Activated CD4-positive, CD25-positive, alpha-beta regulatory T cell treated with anti-CD3 and anti-CD28 coated beads, Interleukin-2, amount 50 U/mL, for 24 hours (primary cell): ENCODE results near the gene GLI3.
A peak's percentile ranks its signal among the peaks of the same experiment; 100 is the strongest.

ENCODE experiments used
- ATAC-seq, 2 donors: fragments of 150-1000 bp; cut with Tn5 transposase; one replicate each; pipeline ENCODE4 v1.10.0; 2021; ENCODE audit warnings: mild to moderate bottlenecking in 1 of 2, moderate library complexity in 1 of 2

Gene GLI3

DNA sequence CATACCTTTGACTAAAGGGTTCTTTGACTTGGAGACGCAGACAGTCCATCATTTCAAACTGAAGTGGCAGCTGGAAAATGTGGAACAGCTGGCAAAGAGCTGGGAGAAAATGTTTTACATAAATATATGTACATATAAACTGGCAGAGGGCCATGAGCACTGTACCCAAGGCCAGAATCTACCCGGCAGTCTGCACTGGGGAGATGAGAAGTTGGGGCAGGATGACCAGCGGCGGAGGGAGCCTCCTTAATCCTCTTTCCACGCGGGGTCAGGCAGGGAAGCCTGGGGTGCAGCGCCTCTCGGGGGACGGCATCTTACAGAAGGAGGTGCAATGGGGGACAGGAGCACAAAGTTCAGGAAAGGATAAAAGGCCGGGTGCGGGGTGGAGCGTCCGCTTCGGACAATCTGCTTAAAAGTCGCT is 1.3 kb downstream of the GLI3 start:
- no peak for ATAC-seq

DNA sequence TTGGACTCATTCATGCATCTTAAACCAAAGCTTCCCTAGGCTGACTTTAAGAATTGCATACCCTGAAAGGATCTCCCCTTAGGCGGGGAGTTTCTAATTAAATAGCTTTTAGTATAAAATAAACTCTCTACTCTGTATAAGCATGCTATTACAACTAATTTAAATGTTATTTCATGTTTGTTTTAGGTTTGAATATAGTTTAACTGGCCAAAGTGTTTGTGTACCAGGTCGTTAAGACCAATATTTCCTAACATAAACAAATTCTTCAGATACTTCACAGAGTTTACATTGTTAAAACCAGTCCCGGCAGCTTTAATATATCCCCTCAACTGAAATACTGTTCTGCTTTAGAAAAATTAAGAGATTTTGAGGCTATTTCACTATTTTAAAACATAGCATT is 2.3 kb downstream of the GLI3 start:
- ATAC-seq: no peak

DNA sequence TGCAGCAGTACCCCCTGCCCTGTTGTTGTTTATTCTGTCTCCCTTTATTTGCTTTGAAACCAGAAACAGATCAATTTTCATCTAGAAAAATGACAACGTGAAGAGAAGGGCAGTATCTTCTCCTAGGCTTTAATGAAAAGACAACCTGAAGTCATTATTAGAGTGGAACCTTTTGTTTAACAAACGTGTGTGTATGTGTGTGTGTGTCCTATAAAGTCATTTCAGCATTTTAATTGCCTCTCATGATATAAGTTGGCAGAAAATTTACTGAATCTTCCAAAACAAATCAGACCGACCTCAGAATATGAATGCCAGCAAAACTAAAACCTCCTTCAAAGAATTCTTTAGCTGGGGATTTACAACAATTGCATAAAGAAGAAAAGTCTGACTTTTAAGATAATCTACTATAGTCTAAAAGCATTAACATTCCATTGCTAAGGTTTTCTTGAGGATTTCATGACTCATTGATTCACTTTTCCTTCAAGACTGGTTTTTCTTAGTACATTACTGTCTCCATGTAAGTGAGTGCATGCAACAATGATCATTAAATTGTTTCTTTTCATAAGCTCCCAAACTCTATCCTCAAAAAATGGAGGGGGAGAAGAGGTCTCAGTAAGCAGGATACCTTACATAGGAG is 3.2 kb downstream of the GLI3 start:
- no peak for ATAC-seq

DNA sequence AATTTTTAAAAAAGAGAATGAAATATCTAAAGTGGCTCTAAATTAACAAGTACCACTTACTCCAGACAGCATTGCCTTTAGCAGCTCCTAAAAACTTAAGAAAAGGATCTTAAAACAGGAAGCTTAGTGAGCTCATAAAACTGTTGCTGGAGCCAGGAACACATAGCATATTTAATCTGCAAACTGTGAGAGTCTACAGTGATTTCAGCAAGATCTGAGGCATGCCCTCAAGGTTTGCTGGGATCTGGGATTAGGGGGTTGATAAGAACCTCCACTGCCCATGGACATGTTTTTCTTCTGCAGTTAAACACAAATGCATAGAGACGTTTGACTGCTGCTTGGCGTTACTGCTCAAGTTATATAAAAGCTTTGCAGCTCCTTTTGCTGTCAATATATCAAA is 3.8 kb downstream of the GLI3 start:
- no peak for ATAC-seq

DNA sequence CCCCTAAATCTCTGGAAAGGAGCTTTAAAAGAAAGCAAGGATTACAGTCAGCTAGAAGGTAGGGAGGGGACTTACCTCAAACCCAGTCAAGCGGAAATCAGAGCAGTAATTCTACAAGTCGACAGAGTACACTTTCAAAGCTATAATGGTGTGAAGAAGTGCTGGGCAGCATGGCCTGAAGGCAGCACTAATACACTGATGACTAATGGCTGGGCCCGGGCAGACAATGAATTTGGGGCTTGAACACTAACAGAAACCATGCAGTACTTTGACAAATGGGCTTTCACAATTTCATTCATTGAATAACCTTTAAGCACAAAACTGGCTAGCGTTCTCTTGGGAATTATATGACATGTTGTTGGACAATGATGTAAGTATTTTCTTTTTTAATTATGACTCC is 4.7 kb downstream of the GLI3 start:
- ATAC-seq: no peak

- no peak for ATAC-seq
Observed at GRCh38 chr7:42231043-42231787, 5.8 kb downstream of the GLI3 start.

DNA sequence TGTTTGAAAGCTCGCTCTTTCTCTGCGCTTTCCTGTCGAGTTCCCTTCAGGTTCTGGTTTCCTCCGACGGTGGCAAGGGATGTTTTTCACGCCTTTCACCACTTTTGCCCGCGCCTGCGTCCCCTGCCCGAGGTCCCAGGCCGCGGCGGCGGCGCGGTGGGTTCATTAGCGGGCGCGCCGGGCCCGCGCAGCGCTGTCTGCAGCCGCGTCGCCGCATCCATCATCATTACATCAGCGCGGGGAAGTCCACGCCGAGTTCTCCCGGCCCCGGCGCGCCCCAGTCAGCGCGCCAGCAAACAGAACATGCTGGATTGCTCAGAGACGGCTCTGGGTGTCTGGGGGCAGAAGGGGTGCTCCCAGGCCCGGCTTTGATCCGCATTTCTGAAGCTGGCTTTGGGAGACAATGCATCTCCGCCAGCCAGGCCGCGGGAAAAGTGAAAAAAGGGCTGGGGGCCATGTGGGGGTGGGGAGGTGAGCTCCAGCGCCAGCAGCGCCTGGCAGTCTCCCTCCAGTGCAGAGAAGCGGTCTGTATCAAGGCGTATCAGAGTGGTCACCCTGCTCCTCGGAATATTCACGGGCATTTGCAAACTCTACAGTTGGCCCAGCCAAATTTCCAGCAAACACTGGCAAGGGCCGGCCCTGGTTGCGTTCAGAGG is 8.9 kb downstream of the GLI3 start:
- ATAC-seq: peak in 1 of 2 donors; percentile 21

- ATAC-seq: no peak
Observed at GRCh38 chr7:42227541-42227935, 9.5 kb downstream of the GLI3 start.

DNA sequence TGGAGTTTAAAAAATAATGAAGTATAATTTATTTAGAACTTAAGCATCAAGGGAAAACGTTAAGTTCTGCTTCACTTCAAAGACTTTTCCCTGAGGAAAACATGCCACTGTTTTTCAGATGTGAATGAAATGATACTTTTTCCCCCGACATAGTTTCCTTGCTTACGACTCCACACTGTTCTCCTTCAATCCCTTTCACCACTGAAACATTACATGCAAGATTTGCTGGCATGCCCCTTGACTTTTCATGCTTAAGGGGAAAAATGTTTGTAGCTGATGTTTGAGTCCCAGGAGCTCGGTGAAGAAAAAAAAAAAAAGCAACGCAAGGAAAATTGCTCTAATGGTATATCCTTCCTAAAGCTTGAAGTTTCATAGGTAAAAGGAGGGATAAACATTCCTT is 10.0 kb downstream of the GLI3 start:
- no peak for ATAC-seq

- no peak for ATAC-seq
Observed at GRCh38 chr7:42226354-42226941, 10.6 kb downstream of the GLI3 start.

DNA sequence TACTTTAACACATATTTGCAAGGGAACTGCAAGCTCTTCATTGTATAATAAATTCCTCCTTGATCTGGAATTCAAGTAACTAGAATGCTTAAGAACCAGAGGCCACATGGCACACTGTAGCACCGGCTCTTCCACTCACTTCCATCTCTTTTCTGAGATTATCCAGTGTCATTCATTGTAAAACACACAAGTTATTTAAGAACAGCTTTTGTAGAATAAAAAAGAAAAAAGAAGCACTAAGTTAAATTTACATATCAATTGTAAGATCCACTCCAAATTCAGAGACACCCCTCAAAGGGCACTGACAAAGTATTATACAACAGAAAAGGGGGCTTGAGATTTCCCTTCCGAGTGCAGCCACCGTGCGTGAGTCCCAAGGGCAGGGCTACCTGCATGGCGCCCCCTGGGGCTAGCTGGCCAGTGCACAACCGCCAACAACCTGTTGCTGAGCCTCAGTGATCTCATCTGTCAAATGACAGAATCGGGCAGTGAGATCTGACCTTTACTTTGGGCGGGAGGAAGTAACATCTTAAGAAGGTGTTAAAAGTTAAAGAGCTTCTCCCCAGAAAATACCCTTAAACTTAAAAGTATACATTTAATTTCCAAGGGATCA is 12.5 kb downstream of the GLI3 start:
- ATAC-seq: no peak

GRCh38 chr7:42222891-42223290 is 14.1 kb downstream of the GLI3 start:
- ATAC-seq: no peak

- ATAC-seq: no peak
Observed at GRCh38 chr7:42222125-42222524, 14.9 kb downstream of the GLI3 start.

DNA sequence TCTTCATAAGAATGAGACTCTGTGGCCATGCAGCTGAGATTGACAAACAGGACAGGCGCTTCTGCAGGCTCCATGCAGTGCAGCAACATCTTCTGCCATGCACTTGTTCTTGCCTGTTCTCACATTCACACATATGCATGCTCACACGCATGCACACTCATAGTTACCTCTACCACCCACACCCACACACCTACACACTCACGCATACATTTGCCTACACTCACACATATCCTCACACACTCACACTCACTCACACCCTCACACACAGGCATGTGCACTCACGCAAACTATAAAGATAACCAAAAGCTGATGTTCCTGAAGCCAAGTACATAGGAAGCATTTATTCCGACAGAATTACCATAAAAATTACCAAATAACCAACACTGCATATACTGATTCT is 15.7 kb downstream of the GLI3 start:
- no peak for ATAC-seq

DNA sequence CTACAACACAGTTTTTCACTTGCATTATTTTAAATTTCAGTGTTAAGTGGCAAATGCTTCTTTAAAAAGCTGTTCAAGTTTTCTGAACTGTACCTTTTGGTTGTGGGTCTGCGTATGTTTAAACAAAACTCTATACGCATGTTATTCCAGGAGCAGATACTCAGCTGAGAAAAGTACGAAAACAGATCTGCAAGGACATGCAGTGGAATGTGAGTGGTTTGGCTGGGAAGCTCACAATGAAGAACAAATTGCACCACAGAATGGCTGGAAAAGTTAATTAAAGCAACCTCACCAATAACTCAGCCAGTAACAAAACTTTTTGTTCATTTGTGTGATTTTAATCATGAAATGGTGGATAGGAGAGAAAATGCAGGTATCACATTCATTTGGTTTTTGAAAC is 17.6 kb downstream of the GLI3 start:
- no peak for ATAC-seq

DNA sequence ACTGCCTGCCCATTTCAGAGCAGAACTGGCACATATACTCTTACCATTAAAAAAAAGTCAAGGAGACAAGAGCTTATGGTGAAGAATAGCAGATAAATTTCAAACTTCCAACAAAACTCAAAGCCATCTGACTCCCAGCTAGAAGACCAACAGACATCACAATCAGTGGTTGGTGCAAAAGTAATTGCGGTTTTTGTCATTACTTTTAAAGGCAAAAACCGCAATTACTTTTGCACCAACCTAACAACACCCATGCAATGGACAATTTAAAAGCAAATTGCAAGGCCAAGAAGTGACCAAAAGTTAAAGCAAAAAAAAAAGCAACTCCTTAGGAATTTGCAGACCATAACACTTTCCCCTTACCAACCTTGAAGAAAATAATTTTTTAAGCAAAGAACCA is 18.8 kb downstream of the GLI3 start:
- no peak for ATAC-seq

DNA sequence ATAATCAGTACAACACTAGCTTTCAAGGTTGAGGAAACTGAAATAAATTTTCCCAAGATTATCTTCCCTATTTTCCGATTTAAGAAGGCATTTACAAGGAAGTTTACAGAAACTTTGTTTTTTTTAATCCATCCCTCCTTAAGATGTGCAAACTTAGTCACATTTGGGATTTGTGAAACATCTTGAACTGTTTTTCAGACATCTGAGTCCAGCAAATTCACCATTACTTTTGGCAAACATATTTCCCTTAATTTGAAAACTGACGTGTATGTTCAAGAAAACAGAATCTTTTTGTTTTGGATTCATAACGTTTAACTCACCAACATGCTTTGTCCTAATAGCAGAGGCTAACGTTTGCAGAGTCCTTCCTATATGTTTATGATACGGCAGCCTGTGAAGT is 19.5 kb downstream of the GLI3 start:
- no peak for ATAC-seq

DNA sequence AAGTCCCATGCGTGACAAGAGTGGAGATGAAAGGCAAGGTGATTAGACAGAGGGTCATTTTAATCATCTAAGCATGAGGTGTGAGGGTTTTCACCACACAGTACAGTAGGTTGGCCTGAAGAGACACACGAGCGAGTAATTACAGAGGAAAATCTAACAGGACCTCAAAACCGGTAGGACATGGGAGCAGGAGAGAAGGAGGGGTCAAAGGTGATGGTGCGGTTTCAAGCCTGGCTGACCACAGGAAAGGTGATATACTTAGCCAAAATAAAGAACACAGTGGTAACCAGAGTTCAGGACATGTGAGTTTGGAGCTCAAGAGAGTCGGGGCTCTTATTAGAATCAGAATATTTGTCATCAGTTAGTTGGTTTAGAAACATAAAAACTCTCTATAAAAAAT is 20.0 kb downstream of the GLI3 start:
- no peak for ATAC-seq

DNA sequence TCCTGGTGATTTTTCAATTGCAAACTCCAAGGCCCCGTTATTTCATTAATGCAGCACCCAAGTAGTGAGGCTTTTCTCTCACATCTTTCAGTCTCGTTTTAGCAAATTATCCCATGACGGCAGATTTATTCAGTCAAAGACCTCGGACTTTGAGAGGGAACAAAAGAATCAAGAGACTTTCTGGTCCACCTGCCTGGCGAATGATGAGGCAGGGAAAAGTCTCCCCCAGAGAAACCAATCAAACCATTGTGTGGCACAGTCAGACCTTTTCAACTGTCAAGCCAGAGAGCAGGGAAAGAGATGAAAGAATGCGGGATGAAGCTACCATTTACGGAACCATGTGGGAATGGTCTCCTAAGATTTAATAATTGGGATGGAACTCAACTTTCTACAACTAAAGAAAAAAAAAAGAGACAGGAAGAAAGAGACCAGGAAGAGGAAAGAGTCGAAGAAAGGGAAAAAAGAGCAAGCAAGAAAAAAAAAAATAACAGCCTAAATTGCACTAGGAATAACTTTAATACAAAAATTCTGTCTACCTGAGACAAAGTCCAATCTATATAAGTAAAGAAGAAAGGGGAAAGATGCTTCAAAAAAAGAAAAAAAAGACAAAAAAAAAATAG is 22.8 kb downstream of the GLI3 start:
- ATAC-seq: no peak

DNA sequence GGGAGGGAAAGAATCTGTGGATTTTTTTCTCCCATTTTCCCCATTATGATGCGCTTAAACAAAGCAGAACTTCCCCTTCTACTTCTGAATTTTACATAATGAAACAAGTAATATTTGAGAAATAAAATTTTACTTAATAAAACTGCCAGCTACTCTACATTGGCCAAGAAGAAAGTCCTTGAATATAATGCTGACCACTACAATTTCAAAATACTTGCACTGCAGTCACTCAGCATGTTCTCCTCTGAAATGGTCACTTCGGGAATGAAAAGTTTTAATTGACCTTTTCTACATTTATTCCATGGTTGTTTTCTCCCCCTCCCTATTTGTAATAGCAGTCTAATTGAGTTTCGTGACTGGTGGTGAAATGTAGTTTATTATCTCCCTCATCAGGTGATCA is 23.9 kb downstream of the GLI3 start:
- no peak for ATAC-seq

DNA sequence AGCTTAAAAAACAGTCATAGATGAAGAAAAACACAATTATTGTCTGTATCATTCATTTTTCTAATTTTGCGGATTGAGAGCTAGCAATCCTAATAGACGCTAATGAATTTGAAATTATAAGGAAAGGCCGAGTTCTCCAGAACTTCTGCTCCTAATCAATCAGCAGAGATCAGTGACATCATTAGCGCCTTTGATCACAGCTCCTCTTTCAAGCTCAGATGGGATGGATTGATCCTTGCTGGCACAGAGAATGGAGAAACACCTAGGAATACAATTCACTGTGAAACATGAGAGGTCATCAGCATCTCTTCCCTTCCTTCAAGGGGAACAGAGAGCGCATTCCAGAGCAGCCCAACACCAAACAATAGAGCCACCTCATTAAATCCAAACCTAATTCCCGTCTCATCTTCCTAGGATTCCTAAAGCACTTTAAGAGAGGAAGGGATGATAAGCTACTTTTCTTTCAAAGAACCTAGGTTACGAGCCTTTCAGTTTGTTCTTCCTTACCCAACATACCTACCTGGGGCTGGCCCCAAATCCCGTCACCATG is 24.4 kb downstream of the GLI3 start:
- ATAC-seq: no peak

DNA sequence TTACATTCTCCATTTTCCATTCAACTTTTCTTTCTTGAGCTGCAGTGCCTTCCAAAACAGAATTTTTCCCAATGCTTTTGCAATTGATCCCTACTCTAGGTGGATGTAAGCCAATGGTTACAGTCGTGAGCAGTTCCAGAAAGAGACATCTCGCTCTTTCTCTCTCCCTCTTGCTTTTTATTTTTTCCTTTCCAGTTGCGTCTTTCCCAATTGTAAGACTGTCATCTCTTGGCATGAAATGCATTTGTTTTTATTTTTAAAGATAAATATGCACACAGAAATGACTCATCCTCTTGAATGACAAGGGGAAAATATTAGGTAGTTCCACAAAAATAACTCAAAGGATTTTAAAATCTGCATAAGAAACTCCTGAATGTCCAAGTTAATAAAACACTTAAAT is 25.1 kb downstream of the GLI3 start:
- ATAC-seq: no peak

- ATAC-seq: no peak
Observed at GRCh38 chr7:42210779-42211178, 26.2 kb downstream of the GLI3 start.
